Ishikawa (cell line): ENCODE measurements around the gene CFAP92.

Source experiments
- CEBPB ChIP-seq: IDR thresholded peaks from 2 replicates; pipeline ENCODE4 v1.6.1; 2012
- CREB1 ChIP-seq: IDR thresholded peaks from 2 replicates; pipeline ENCODE4 v1.6.1; 2012; ENCODE audit warnings: low read depth
- EGR1 ChIP-seq: IDR thresholded peaks from 2 replicates; pipeline ENCODE4 v1.6.1; 2012
- EP300 ChIP-seq: IDR thresholded peaks from 2 replicates; pipeline ENCODE4 v1.6.1; 2012; ENCODE audit warnings: borderline replicate concordance
- FOXM1 ChIP-seq: IDR thresholded peaks from 2 replicates; pipeline ENCODE4 v1.6.1; 2012; ENCODE audit warnings: low read depth, borderline replicate concordance
- NFIC ChIP-seq: IDR thresholded peaks from 2 replicates; pipeline ENCODE4 v1.6.1; 2012
- RAD21 ChIP-seq: IDR thresholded peaks from 2 replicates; pipeline ENCODE4 v1.6.1; 2012; ENCODE audit warnings: low read depth
- TAF1 ChIP-seq: IDR thresholded peaks from 2 replicates; pipeline ENCODE4 v1.6.1; 2012; ENCODE audit warnings: low read depth, mild to moderate bottlenecking
- TCF12 ChIP-seq: IDR thresholded peaks from 2 replicates; pipeline ENCODE4 v1.6.1; 2012; ENCODE audit warnings: low read depth
- TEAD4 ChIP-seq: IDR thresholded peaks from 2 replicates; pipeline ENCODE4 v1.6.1; 2012
- YY1 ChIP-seq: IDR thresholded peaks from 2 replicates; pipeline ENCODE4 v1.6.1; 2012; ENCODE audit warnings: low read depth
- ZBTB7A ChIP-seq: IDR thresholded peaks from 2 replicates; pipeline ENCODE4 v1.6.1; 2012; ENCODE audit warnings: low read depth
- TF ChIP-seq, protein P1 (sequence below): IDR thresholded peaks from 2 replicates; pipeline ENCODE4 v1.6.1; 2012; ENCODE audit warnings: low read depth, mild to moderate bottlenecking
- TF ChIP-seq, protein P2 (sequence below): IDR thresholded peaks from 2 replicates; pipeline ENCODE4 v1.6.1; 2012
- TF ChIP-seq, protein P3 (sequence below): IDR thresholded peaks from 2 replicates; pipeline ENCODE4 v1.6.1; 2012

The CFAP92 gene

DNA sequence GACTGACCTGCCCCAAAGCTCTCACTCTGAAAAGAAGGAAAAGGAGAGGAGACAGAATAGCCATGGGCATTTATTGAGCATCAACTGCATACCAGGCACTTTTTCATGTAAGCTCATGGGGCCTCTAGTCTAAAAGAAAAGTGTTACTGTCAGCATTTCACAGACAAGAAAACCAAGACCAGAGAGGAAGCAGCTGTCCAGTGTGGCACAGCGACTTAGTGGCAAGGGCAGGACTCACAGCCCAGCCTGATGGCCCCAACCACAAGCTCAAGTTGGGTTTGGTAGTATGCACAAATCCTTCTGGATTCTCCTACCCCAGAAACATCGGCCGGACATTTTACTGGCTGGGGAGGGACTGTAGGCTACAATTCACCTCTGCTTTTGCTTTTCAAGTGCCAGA, 13.0 kb upstream of the CFAP92 start:
- no peak for TF ChIP-seq ZBTB7A
- TF ChIP-seq FOXM1, result no peak
- no peak for TF ChIP-seq YY1
- no peak for TF ChIP-seq EP300

DNA sequence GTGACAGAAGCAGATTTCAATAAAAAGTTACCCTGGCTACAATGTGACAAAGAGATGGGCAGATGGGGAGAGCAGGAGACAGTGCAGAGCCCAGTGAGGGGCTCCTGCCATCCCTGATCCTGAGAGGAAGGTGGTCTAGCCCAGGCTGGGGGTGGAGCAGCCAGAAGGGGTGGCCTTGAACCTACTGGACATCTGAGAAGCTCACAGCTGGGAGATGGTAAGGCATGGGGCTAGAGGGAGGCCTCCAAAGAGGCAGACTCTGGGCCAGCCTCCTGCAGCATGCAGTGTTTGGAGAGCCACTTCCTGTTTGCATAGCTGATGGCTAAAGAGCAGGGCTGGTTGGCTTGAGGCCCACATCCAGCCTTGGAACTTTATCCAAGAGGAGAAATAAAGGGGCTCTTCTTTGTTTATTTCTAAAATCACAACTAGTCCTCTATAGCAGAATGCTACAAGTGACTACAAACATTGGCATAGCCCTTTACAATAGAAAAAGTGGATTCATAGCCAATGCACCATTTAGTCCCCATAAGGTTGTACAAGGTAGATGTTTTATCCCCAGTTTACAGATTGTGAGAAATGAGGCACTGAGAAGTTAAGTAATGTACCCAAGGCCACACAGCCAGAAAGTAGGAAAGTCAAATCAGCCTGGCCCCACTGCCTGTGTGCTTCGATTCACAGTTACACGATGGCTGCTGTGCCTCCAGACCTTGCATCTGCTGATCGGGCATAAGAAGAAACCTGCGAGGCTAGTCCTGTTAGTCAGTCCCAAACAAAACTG, 11.8 kb upstream of the CFAP92 start:
- TF ChIP-seq FOXM1, result no peak
- TF ChIP-seq EP300, result no peak
- TF ChIP-seq, protein P1, sequence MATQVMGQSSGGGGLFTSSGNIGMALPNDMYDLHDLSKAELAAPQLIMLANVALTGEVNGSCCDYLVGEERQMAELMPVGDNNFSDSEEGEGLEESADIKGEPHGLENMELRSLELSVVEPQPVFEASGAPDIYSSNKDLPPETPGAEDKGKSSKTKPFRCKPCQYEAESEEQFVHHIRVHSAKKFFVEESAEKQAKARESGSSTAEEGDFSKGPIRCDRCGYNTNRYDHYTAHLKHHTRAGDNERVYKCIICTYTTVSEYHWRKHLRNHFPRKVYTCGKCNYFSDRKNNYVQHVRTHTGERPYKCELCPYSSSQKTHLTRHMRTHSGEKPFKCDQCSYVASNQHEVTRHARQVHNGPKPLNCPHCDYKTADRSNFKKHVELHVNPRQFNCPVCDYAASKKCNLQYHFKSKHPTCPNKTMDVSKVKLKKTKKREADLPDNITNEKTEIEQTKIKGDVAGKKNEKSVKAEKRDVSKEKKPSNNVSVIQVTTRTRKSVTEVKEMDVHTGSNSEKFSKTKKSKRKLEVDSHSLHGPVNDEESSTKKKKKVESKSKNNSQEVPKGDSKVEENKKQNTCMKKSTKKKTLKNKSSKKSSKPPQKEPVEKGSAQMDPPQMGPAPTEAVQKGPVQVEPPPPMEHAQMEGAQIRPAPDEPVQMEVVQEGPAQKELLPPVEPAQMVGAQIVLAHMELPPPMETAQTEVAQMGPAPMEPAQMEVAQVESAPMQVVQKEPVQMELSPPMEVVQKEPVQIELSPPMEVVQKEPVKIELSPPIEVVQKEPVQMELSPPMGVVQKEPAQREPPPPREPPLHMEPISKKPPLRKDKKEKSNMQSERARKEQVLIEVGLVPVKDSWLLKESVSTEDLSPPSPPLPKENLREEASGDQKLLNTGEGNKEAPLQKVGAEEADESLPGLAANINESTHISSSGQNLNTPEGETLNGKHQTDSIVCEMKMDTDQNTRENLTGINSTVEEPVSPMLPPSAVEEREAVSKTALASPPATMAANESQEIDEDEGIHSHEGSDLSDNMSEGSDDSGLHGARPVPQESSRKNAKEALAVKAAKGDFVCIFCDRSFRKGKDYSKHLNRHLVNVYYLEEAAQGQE, result no peak
- TF ChIP-seq CEBPB, result no peak
- no peak for TF ChIP-seq CREB1
- no peak for TF ChIP-seq EGR1
- TF ChIP-seq TEAD4, result no peak
- TF ChIP-seq, protein P2, sequence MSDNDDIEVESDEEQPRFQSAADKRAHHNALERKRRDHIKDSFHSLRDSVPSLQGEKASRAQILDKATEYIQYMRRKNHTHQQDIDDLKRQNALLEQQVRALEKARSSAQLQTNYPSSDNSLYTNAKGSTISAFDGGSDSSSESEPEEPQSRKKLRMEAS, result no peak
- TF ChIP-seq YY1, result no peak
- TF ChIP-seq TAF1, result no peak
- no peak for TF ChIP-seq RAD21
- TF ChIP-seq, protein P3, sequence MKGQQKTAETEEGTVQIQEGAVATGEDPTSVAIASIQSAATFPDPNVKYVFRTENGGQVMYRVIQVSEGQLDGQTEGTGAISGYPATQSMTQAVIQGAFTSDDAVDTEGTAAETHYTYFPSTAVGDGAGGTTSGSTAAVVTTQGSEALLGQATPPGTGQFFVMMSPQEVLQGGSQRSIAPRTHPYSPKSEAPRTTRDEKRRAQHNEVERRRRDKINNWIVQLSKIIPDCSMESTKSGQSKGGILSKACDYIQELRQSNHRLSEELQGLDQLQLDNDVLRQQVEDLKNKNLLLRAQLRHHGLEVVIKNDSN, result no peak
- no peak for TF ChIP-seq NFIC
- no peak for TF ChIP-seq TCF12
- TF ChIP-seq ZBTB7A, result no peak

DNA sequence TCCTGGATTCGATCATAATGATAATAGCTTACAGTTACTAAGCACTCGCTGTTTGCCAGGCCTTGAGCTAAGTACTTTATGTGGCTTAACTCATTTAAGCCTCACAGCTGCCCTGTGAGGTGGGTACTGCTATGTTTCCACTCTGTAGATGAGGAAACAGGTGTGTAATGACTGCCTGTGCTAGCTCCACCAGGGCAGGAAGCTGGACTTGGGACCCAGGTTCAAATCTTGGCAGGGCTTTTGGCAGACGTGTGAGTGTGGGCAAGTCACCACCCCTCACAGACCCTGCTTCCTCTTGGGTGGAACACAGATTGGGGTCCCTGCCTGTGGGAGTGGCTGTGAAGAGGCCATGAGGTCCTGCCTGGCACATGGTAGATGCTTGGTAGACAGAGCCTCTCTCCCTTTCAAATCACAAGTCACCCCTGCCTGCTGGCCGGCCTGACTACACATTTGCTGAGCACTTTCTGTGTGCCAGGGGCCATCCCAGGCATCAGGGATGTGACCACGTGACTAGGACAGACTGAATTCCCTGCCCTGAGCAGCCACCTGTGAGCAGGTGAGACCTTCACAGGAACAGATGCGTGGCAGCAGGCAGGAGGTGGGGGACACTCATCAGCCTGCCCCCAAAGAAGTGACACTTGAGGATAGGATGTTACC, 10.9 kb upstream of the CFAP92 start:
- TF ChIP-seq ZBTB7A (no peak), TAF1 (no peak), CEBPB (no peak), TCF12 (no peak), EGR1 (no peak), NFIC (no peak), RAD21 (no peak)
- TF ChIP-seq, protein P1, result no peak
- TF ChIP-seq, protein P2, result no peak

DNA sequence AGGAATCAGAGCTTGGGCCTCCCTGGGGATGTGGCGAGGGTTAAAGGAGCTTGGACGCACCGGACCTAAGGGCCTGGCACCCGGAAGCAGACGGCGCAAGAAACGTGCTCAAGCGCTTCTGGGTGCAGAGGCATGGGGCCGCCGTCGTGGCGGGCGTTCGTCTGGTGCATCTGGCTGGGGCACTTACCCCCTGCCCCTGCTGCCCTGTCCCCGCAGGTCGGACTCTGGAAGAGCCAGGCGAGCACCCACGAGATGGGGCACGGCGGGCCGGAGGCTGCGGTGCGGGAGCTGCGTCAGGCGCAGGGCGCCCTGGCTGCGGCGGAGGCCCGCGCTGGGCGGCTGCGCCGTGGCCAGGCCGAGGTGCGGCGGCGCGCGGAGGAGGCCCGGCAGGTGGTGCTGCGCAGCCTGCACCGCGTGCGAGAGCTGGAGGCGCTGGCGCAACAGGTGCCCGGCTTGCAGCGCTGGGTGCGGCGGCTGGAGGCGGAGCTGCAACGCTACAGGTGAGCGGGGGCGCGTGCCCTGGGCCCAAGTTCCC, 9.8 kb upstream of the CFAP92 start:
- TF ChIP-seq TEAD4 (no peak), NFIC (no peak), ZBTB7A (no peak), CEBPB (no peak), YY1 (no peak), RAD21 (peak; percentile 18; the same call in 1 of the 2 replicates)
- TF ChIP-seq, protein P3, result peak; percentile 4; the same call in 1 of the 2 replicates
- TF ChIP-seq, protein P2, result peak; percentile 82

DNA sequence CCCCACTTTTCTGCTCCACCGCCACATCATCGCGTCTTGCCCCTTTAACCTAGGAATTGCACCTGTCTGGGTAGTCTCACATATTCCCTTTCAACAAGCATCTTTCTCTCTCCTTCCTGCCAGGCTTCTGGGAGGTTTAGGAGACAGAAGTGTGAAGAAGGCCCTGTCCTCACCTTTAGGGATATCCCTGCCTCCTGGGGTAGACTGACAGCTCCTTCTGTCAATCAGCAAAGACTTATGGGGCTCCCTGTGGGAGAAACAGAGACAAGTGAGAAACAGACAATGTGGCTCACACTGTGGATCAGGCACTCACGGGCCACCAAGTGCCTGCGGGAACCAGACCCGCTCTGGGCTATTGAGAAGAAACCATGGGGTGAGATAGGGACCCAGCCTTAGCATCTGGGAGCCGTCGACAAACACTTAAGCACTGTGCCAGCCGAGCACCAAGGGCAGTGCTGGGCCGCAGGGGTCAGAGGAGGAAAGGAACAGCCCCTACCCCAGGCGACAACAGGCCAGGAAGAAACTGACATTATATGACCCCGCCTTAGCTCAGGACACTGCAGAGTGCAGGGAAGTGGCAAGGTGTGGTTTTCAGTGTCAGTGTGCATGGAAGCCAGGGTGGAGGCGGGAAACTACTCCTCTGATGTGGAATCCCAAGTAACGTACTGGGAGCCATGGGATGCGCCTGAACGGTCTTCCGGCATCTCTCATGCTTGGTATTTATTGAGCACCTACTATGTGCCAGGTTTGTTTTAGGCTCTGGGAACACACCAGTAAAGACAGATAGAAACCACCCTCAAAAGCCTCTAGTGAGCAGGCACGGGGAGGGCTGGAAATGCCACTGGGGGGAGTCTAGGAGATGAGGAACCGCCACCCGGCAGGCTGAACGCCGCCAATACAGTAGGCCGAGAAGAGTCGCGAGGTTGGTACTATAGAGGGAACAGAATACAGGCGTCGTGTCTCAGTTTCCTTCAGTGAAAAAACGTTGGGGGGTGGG, 9.0 kb upstream of the CFAP92 start:
- TF ChIP-seq EP300 (no peak), TAF1 (no peak), EGR1 (no peak), ZBTB7A (no peak)
- TF ChIP-seq, protein P2, result no peak
